Adrenal gland (tissue), 5 donors: ENCODE data around the gene NQO2.

Experiments
- CTCF ChIP-seq, 6 experiments: fragments of 450-650 bp in 4 of 6; fragments of 200-600 bp in 2 of 6; sonication (generic) in 1 of 6; IDR thresholded peaks; 1 replicate in 5 of 6; 2 replicates in 1 of 6; pipeline versions ENCODE4 v1.5.1 to v1.8.0; 2016 to 2021; ENCODE audit warnings: antibody characterized with exemption in 6 of 6, mild to moderate bottlenecking in 2 of 6, moderate library complexity in 1 of 6
- POLR2A ChIP-seq, 2 donors: fragments of 450-650 bp; IDR thresholded peaks; one replicate each; pipeline ENCODE4 v1.6.1; 2017; ENCODE audit warnings: antibody characterized with exemption in 2 of 2, mild to moderate bottlenecking in 2 of 2, moderate library complexity in 1 of 2
- donor health status: DM: no; HTN: no; CAD: no.

- TF ChIP-seq CTCF (IDR thresholded peaks at IDR 0.05) (no peak), POLR2A (IDR thresholded peaks at IDR 0.05) (no peak)
Measured at GRCh38 chr6:3017304-3017703, 17.6 kb downstream of the NQO2 start.
